ENCODE results near the gene LRRC8C.
"Not testable (repeated sequence)": the region's sequence is repeated elsewhere in the genome, so short reads cannot be mapped to it uniquely, and the experiment has no call there.

Gene LRRC8C

GRCh38 chr1:89588480-89588879 lies 44.4 kb upstream of the LRRC8C start:
- Histone ChIP-seq H3K4me2 (no peak overlapping the region), H3K27me3 (ENCODE audit: insufficient read depth, low read depth) (no peaks in the 10 kb centered on the region), H3K79me2 (ENCODE audit: insufficient read depth, low read depth) (no peaks in the 10 kb centered on the region), H2AFZ (ENCODE audit: low read depth) (no peak overlapping the region), H4K20me1 (ENCODE audit: insufficient read depth) (no peaks in the 10 kb centered on the region), H3K27ac (no peak overlapping the region), H3K4me3 (IDR thresholded peaks at IDR 0.05; ENCODE audit: insufficient read depth, low read depth, low read length) (no peak overlapping the region), H3K9ac (no peak overlapping the region), H3K36me3 (ENCODE audit: insufficient read depth) (no peaks in the 10 kb centered on the region), H3K4me1 (ENCODE audit: low read depth, poor library complexity, severe bottlenecking) (no peaks in the 10 kb centered on the region)
- TF ChIP-seq CTCF (conservative IDR thresholded peaks at IDR 0.05; ENCODE audit: low read depth, low read length): no peak

GRCh38 chr1:89589515-89589914 lies 43.4 kb upstream of the LRRC8C start:
- H3K4me1 ChIP-seq (ENCODE audit: low read depth, poor library complexity, severe bottlenecking): no peaks in the 10 kb centered on the region
- no peak overlapping the region for H3K4me2 ChIP-seq
- no peak overlapping the region for H2AFZ ChIP-seq (ENCODE audit: low read depth)
- H3K9ac ChIP-seq: no peak overlapping the region
- no peaks in the 10 kb centered on the region for H3K79me2 ChIP-seq (ENCODE audit: insufficient read depth, low read depth)
- H4K20me1 ChIP-seq (ENCODE audit: insufficient read depth): no peaks in the 10 kb centered on the region
- no peaks in the 10 kb centered on the region for H3K27me3 ChIP-seq (ENCODE audit: insufficient read depth, low read depth)
- no peak overlapping the region for H3K4me3 ChIP-seq (IDR thresholded peaks at IDR 0.05; ENCODE audit: insufficient read depth, low read depth, low read length)
- H3K36me3 ChIP-seq (ENCODE audit: insufficient read depth): no peaks in the 10 kb centered on the region
- no peak for TF ChIP-seq CTCF (conservative IDR thresholded peaks at IDR 0.05; ENCODE audit: low read depth, low read length)
- H3K27ac ChIP-seq: no peak overlapping the region

- H3K4me2 ChIP-seq: no peak overlapping the region
- H3K27me3 ChIP-seq (ENCODE audit: insufficient read depth, low read depth): no peaks in the 10 kb centered on the region
- H4K20me1 ChIP-seq (ENCODE audit: insufficient read depth): no peaks in the 10 kb centered on the region
- no peak overlapping the region for H2AFZ ChIP-seq (ENCODE audit: low read depth)
- no peaks in the 10 kb centered on the region for H3K4me1 ChIP-seq (ENCODE audit: low read depth, poor library complexity, severe bottlenecking)
- H3K36me3 ChIP-seq (ENCODE audit: insufficient read depth): no peaks in the 10 kb centered on the region
- H3K27ac ChIP-seq: no peak overlapping the region
- H3K79me2 ChIP-seq (ENCODE audit: insufficient read depth, low read depth): no peaks in the 10 kb centered on the region
- no peak for TF ChIP-seq CTCF (conservative IDR thresholded peaks at IDR 0.05; ENCODE audit: low read depth, low read length)
- no peak overlapping the region for H3K9ac ChIP-seq
- no peak overlapping the region for H3K4me3 ChIP-seq (IDR thresholded peaks at IDR 0.05; ENCODE audit: insufficient read depth, low read depth, low read length)
Measured at GRCh38 chr1:89590341-89591080, 42.4 kb upstream of the LRRC8C start.

- not testable (repeated sequence) for H4K20me1 ChIP-seq (ENCODE audit: insufficient read depth); H3K79me2 ChIP-seq (ENCODE audit: insufficient read depth, low read depth); H3K4me2 ChIP-seq; H2AFZ ChIP-seq (ENCODE audit: low read depth); H3K9ac ChIP-seq; H3K36me3 ChIP-seq (ENCODE audit: insufficient read depth); H3K4me3 ChIP-seq (IDR thresholded peaks at IDR 0.05; ENCODE audit: insufficient read depth, low read depth, low read length); H3K27ac ChIP-seq; H3K27me3 ChIP-seq (ENCODE audit: insufficient read depth, low read depth); H3K4me1 ChIP-seq (ENCODE audit: low read depth, poor library complexity, severe bottlenecking)
Measured at GRCh38 chr1:89592861-89593302, 40.0 kb upstream of the LRRC8C start.

- H3K36me3 ChIP-seq (ENCODE audit: insufficient read depth): no peaks in the 10 kb centered on the region
- H3K27me3 ChIP-seq (ENCODE audit: insufficient read depth, low read depth): no peaks in the 10 kb centered on the region
- no peaks in the 10 kb centered on the region for H3K4me1 ChIP-seq (ENCODE audit: low read depth, poor library complexity, severe bottlenecking)
- H4K20me1 ChIP-seq (ENCODE audit: insufficient read depth): no peaks in the 10 kb centered on the region
- TF ChIP-seq CTCF (conservative IDR thresholded peaks at IDR 0.05; ENCODE audit: low read depth, low read length): no peak
- no peaks in the 10 kb centered on the region for H3K79me2 ChIP-seq (ENCODE audit: insufficient read depth, low read depth)
- H3K4me3 ChIP-seq (IDR thresholded peaks at IDR 0.05; ENCODE audit: insufficient read depth, low read depth, low read length): no peak overlapping the region
- no peak overlapping the region for H3K27ac ChIP-seq
- H3K4me2 ChIP-seq: no peak overlapping the region
- no peak overlapping the region for H2AFZ ChIP-seq (ENCODE audit: low read depth)
- H3K9ac ChIP-seq: no peak overlapping the region
Measured at GRCh38 chr1:89594096-89594740, 38.7 kb upstream of the LRRC8C start.

Measured in KMS-11 (cell line).